Esophagus muscularis mucosa (tissue), 4 donors: ENCODE measurements around the gene RBBP9.
"Not testable (repeated sequence)": the region's sequence is repeated elsewhere in the genome, so short reads cannot be mapped to it uniquely, and the experiment has no call there.

Experiments
- EP300 ChIP-seq: sonication (generic); formaldehyde crosslinking; IDR thresholded peaks from one replicate; pipeline ENCODE4 v1.6.1; 2017; ENCODE audit warnings: antibody characterized with exemption
- POLR2A ChIP-seq: fragments of 450-650 bp; IDR thresholded peaks from one replicate; pipeline ENCODE4 v1.6.1; 2017; ENCODE audit warnings: antibody characterized with exemption, moderate library complexity, mild to moderate bottlenecking, low read depth
- POLR2AphosphoS5 ChIP-seq, 2 donors: sonication (generic); formaldehyde crosslinking; IDR thresholded peaks; one replicate each; pipeline ENCODE4 v1.6.1; 2017; ENCODE audit warnings: antibody characterized with exemption in 2 of 2
- TF ChIP-seq, protein P1 (sequence below), 3 experiments: fragments of 200-600 bp in 2 of 3; fragments of 450-650 bp in 1 of 3; sonication (generic) in 2 of 3; IDR thresholded peaks; one replicate each; pipeline ENCODE4 v1.5.1; 2017 to 2019; ENCODE audit warnings: antibody characterized with exemption in 3 of 3, mild to moderate bottlenecking in 2 of 3, moderate library complexity in 1 of 3

DNA sequence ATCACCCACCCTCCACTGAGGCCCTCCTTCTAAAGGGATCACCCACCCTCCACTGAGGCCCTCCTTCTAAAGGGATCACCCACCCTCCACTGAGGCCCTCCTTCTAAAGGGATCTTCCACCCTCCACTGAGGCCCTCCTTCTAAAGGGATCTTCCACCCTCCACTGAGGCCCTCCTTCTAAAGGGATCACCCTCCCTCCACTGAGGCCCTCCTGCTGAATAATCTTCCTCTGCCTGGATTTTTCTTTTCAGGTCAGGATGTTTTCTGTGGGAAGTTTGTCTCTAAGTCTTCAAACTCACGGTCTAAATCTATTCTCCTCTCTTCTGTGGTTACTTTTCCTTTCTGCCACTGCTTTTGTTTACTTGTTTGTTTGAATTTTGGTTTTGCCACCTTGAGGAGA lies 4.6 kb upstream of the RBBP9 start:
- not testable (repeated sequence) for TF ChIP-seq EP300; POLR2A; POLR2AphosphoS5 (IDR thresholded peaks at IDR 0.05)
- TF ChIP-seq, protein P1, sequence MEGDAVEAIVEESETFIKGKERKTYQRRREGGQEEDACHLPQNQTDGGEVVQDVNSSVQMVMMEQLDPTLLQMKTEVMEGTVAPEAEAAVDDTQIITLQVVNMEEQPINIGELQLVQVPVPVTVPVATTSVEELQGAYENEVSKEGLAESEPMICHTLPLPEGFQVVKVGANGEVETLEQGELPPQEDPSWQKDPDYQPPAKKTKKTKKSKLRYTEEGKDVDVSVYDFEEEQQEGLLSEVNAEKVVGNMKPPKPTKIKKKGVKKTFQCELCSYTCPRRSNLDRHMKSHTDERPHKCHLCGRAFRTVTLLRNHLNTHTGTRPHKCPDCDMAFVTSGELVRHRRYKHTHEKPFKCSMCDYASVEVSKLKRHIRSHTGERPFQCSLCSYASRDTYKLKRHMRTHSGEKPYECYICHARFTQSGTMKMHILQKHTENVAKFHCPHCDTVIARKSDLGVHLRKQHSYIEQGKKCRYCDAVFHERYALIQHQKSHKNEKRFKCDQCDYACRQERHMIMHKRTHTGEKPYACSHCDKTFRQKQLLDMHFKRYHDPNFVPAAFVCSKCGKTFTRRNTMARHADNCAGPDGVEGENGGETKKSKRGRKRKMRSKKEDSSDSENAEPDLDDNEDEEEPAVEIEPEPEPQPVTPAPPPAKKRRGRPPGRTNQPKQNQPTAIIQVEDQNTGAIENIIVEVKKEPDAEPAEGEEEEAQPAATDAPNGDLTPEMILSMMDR (IDR thresholded peaks at IDR 0.05), result not testable (repeated sequence)
